T-helper 1 cell treated with Interleukin-12 subunit alpha and Interleukin-12 subunit beta and Interleukin-4 antibody, amounts not matched to agents 30 ng/mL and 1 ng/mL, for 36 hours (primary cell): Measurements from ENCODE around the gene LGALS12. TPM values are rescaled to one million over a fixed set of nuclear protein-coding genes. Genes with fewer than 3 reads are reported as not detected.
"Not testable (repeated sequence)": the region's sequence is repeated elsewhere in the genome, so short reads cannot be mapped to it uniquely, and the experiment has no call there.

Source experiments
- intact Hi-C: fragments of 100-400 bp; cut with micrococcal nuclease; formaldehyde crosslinking; loops from one replicate; pipeline ENCODE4 v1.15.1; 2024
- total RNA-seq: library from RNA; stranded (reverse); gene quantifications from 2 replicates; pipeline ENCODE4 v1.2.3, GENCODE V29; 2022

LGALS12 gene
- total RNA-seq, 1 donor from 2014 or later, result 0.17 TPM

DNA sequence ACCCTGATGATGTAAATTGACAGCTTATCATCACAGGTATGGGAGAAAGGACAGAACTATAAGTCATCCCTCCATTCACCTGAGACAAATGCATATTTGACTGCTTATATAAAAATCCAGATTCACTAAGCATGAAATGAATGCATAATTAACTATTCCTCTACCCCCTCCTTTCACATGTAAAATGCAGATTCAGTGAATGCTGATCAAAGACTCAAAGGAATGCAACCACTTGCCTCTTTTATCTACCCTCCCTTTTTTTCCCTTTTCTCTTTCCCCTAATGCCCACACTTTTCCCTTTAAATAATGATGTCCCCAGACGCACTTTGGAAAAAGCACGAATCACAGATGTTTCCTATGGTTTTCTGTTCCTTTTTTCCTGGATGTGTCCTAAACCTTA is 26.2 kb downstream of the LGALS12 start:
- intact Hi-C loops, result loop anchor here (1.0 kb wide), 1 partner anchor 53 kb away; no protein-coding TSS in a partner anchor

DNA sequence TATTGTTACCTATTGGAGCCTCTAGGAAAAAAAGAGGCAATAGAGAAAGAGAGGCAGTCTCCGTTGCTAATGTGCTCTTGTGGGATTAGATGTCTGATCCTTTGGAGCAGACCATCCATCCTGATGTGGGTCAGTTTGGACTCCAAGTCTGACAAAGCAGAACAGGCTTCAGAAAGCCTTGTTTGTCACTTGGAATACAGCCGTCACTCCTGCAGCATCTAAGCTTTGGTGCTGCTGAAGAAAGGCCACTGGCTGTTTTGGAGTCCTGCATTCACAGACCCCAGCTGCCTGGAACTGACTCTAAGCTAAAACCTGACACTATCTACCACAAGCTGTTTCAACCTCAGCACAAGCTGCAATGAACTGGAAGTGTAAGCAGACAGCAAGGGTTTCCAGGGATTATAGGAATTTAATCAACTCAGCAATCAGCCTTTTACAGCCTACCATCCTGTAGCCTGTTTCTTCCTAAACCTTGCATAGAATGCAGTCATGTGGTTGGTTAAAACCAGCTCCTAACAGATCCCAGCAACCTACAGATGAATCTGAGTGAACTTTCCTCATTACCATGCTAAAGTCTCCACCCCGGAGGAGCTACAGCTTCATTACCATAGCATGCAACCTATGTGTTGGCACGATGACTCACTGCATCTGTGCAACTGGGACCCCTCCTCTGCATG is 27.1 kb downstream of the LGALS12 start:
- intact Hi-C loops, result loop anchor here (1.0 kb wide), 1 partner anchor 54 kb away; no protein-coding TSS in a partner anchor

- intact Hi-C loops, result loop anchor here (1.0 kb wide), 1 partner anchor 10 kb away; no protein-coding TSS in a partner anchor
Observed at GRCh38 chr11:63534076-63534475, 28.2 kb downstream of the LGALS12 start.

- intact Hi-C loops, result loop anchor here (1.0 kb wide), 1 partner anchor 11 kb away; no protein-coding TSS in a partner anchor
Observed at GRCh38 chr11:63534895-63535461, 29.1 kb downstream of the LGALS12 start.

- intact Hi-C loops, result loop anchor here (1.0 to 2.0 kb wide), 4 partner anchors 18 to 99 kb away; no protein-coding TSS in a partner anchor
Observed at GRCh38 chr11:63535734-63536133, 29.9 kb downstream of the LGALS12 start.

- intact Hi-C loops, result loop anchor here (1.0 to 2.0 kb wide), 4 partner anchors 17 to 98 kb away; no protein-coding TSS in a partner anchor
Observed at GRCh38 chr11:63536669-63537292, 30.9 kb downstream of the LGALS12 start, which contains the start of gene PLAAT4. Gene PLAAT4 (plus strand): TSS chr11:63536808. CDS start chr11:63536869, 61 bp downstream.

DNA sequence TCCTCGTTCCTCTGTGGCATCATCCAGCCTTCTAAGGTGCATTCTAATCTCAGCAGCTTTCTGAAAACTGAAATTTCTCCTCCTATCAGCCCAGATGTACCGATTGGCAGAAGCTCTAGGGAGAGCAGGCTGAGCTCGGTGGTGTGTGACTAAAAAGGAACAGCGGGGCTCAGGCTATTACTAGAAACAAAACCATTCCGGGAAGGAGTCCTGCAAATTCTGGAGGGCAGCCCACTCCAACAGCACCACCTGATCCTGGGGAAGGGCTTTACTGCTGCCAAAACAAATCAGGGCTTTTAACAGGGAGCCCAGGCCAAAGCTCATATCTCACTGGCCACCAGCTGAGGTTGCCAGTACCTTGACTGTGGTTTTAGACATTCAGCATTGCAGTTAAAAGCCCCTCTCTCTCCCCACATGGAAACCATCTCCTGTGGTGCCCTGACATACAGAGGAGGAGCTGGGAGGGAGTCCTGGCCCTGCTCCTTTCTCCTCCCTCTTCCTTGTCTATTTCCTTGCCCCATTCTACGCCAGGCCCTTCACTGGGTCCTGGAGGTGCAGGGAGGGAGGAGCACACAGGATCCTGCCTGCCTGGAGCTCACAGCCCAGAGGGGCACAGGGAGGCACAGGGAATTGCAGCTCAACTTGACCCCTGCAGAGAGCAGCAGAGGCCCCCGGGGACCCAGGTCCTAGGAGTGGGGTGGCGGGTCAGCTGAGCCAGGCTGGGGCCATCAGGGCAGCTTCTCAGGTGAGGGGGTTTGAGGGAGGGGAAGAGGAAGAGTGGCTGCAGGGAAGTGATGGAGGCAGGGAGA is 31.6 kb downstream of the LGALS12 start:
- intact Hi-C loops, result loop anchor here (2.0 kb wide), 2 partner anchors 59 to 97 kb away; no protein-coding TSS in a partner anchor

DNA sequence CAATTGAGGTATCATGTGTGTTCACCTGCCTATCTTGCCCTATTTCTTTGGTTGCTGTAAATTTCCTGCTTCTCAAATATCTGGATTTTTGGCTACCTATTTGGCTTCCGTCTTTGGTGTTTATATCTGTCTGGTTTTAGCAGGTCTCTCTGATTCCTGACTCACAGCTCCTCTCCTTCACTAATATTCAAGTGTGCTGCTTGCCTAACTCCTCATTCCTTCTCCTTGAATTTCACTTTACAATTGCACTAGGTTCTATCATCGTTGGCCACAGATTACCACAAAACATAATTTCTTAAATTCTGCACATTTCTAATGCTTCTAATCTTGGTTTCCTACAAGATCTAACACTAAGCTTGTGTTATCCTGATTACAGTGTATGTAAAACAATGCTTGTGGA is 36.6 kb downstream of the LGALS12 start:
- intact Hi-C loops, result not testable (repeated sequence)

GRCh38 chr11:63543711-63544110 is 37.8 kb downstream of the LGALS12 start:
- intact Hi-C loops, result no loop called here

DNA sequence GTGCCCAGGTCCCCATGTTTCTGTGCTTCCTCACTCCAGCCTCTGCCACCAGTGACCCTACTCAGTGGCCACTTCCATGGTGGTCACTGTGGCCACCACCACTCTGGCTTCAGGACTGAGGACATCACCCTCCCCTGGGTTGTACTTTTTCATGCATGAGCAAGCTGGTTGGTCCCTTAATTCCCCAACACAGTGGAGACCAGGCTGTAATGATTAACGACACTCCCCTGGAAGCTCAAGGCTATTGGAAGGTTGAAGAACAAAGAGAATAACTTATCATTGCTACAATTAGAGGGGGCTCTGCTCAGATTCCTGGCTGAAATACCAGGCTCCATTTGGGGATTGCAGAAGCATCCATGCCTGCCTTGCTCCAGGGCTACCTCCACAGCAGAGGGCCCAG is 41.2 kb downstream of the LGALS12 start:
- intact Hi-C loops, result no loop called here

DNA sequence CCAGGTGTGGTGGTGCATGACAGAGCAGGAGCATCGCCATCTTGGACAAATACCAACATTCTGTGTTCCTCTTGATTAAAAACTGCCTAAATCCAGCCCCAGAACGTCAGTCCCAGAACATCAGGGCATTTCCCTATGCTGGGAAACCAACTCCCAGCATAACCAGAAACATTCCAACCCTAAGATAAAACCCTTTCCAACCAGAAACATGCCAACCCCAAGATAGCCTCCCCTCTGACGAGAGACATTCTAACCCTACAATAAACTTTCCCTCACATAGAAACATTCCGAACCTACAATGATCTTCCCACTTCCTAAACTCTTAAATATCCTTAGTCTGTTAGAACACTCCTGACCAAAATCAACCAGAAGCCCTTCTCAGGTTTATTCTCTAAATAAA is 42.3 kb downstream of the LGALS12 start:
- intact Hi-C loops, result no loop called here

DNA sequence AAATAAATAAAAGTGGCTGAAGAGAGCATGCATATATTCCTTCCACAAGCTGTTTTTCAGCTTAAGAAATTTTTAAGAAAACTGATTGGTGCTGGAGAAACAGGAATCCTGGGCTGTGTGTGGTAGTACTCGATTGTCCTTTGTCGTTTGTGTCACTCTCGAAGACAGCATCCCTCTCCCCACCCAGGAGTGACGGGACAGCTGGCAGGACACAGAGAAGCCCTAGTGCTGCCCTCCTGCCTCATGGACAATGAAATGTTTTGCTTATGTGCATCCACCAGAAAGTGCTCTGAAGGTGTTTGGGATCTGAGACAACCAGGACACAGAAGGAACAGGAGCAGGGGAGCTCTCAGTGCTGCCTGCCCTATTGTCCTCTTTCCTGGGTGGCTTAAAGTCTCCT is 43.5 kb downstream of the LGALS12 start:
- intact Hi-C loops, result no loop called here

- intact Hi-C loops, result not testable (repeated sequence)
Observed at GRCh38 chr11:63550156-63550700, 44.3 kb downstream of the LGALS12 start.

DNA sequence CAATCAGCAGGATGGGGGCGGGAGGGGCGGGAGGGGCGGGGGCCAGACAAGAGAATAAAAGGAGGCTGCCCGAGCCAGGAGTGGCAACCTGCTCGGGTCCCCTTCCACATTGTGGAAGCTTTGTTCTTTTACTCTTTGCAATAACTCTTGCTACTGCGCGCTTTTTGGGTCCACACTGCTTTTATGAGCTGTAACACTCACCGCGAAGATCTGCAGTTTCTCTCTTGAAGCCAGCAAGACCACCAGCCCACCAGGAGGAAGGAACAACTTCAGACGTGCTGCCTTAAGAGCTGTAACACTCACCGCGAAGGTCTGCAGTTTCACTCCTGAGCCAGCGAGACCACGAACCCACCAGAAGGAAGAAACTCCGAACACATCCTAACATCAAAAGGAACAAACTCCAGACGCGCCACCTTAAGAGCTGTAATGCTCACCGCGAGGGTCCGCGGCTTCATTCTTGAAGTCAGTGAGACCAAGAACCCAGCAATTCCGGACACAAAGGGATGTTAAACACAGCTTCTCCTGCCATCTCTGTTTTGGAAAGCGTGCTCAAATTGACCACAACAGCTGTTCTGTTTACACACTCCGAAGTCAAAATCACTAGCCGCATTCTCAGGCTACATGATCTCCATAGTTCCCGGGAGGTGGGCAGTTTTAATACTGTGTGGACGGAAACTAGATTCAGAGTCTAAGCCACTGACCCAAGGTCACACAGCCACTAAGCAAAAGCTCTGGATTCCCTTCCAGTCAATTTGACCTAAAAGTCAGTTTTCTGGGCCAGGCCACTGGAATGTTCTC is 45.4 kb downstream of the LGALS12 start:
- intact Hi-C loops, result no loop called here

DNA sequence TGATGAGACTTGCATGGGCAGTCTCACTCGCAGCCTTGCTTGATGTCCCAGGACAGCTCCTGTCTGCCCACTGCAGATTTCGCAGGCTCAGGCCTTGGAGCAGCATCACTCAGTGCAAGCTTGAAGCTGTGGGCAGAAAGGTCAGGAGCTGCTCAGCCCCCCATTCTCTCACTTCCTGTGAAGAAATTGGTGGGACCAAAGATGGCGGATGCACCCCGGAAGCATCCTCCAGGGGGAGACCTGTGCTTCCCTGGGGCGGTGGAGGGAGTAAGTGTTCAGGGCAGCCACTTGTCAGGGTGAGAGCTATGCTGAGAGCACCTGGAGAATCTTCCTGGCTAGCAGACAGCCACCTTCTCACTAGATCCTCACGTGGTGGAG is 46.0 kb downstream of the LGALS12 start:
- intact Hi-C loops, result no loop called here

- intact Hi-C loops, result loop anchor here (1.0 kb wide), 2 partner anchors 14 to 17 kb away; partner anchors contain the start of gene PLAAT4
Observed at GRCh38 chr11:63552921-63553320, 47.0 kb downstream of the LGALS12 start.

- intact Hi-C loops, result loop anchor here (1.0 kb wide), 3 partner anchors 11 to 17 kb away; partner anchors contain the start of gene PLAAT4
Observed at GRCh38 chr11:63553759-63554158, 47.9 kb downstream of the LGALS12 start.

GRCh38 chr11:63554877-63555223 is 49.0 kb downstream of the LGALS12 start:
- intact Hi-C loops, result loop anchor here (1.0 kb wide), 1 partner anchor 9 kb away; no protein-coding TSS in a partner anchor

DNA sequence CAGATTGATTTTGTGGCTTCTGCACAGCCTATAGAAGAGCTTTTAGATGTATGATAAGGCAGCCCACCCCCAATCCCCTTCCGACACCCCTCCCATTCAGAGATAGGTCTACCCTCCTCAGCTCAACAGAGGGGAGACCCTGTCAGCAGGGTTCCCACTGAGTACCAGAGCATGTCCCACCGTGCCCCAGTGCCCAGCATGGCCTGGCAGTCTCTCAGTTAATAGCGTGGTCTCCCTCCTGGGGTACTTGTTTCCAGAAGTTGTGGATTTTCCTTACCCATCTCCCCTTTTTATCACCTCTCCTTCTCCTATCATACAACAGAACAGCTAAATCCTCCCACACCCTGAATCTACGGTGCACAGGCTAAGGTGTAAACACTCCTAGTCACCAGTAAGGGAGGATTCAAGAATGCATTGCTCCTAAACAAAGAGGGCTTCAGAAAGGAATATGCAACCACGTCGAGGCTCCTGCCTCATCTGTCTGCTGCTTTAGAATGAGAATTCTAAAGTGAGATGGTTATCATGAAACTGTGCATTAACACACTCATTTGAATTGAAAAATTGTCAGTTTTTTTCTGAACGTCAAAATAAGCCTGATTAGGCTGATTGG is 50.6 kb downstream of the LGALS12 start:
- intact Hi-C loops, result no loop called here

- intact Hi-C loops, result no loop called here
Observed at GRCh38 chr11:63557570-63557969, 51.7 kb downstream of the LGALS12 start.
